T-helper 1 cell treated with Interleukin-12 subunit alpha and Interleukin-12 subunit beta and Interleukin-4 antibody, amounts not matched to agents 30 ng/mL and 1 ng/mL, for 36 hours (primary cell): Measurements from ENCODE around the gene KIAA1671. TPM values are rescaled to one million over a fixed set of nuclear protein-coding genes. Genes with fewer than 3 reads are reported as not detected.

Experiments used
- intact Hi-C: fragments of 100-400 bp; cut with micrococcal nuclease; formaldehyde crosslinking; loops from one replicate; pipeline ENCODE4 v1.15.1; 2024
- total RNA-seq: library from RNA; stranded (reverse); gene quantifications from 2 replicates; pipeline ENCODE4 v1.2.3, GENCODE V29; 2022

Gene KIAA1671
- total RNA-seq, 1 donor from 2014 or later, result 22.9 TPM

GRCh38 chr22:25032066-25032465 lies 79.5 kb downstream of the KIAA1671 start:
- intact Hi-C loops, result no loop called here

GRCh38 chr22:25035715-25036114 lies 83.2 kb downstream of the KIAA1671 start:
- intact Hi-C loops, result no loop called here

GRCh38 chr22:25038239-25038638 lies 85.7 kb downstream of the KIAA1671 start:
- intact Hi-C loops, result no loop called here

- intact Hi-C loops, result no loop called here
These were observed 86.3 kb downstream of the KIAA1671 start for GRCh38 chr22:25038771-25039170.

- intact Hi-C loops, result no loop called here
These were observed 86.7 kb downstream of the KIAA1671 start for GRCh38 chr22:25039255-25039654.

GRCh38 chr22:25039754-25040153 lies 87.2 kb downstream of the KIAA1671 start:
- intact Hi-C loops, result no loop called here

GRCh38 chr22:25045159-25045558 lies 92.6 kb downstream of the KIAA1671 start:
- intact Hi-C loops, result no loop called here

- intact Hi-C loops, result loop anchor here (1.0 to 2.0 kb wide), 4 partner anchors 53 to 279 kb away; partner anchors contain the start of gene KIAA1671
These were observed 95.6 kb downstream of the KIAA1671 start for GRCh38 chr22:25048071-25048470.

GRCh38 chr22:25048659-25049647 lies 96.4 kb downstream of the KIAA1671 start:
- intact Hi-C loops, result loop anchor here (1.0 to 2.0 kb wide), 4 partner anchors 54 to 280 kb away; partner anchors contain the start of gene KIAA1671

- intact Hi-C loops, result loop anchor here (2.0 kb wide), 1 partner anchor 55 kb away; no protein-coding TSS in a partner anchor
These were observed 97.3 kb downstream of the KIAA1671 start for GRCh38 chr22:25049770-25050169.

GRCh38 chr22:25050566-25050965 lies 98.0 kb downstream of the KIAA1671 start:
- intact Hi-C loops, result no loop called here

- intact Hi-C loops, result no loop called here
These were observed 98.6 kb downstream of the KIAA1671 start for GRCh38 chr22:25051073-25051472.

GRCh38 chr22:25051983-25052710 lies 99.6 kb downstream of the KIAA1671 start:
- intact Hi-C loops, result no loop called here

- intact Hi-C loops, result no loop called here
These were observed 100.8 kb downstream of the KIAA1671 start for GRCh38 chr22:25053153-25053805.

- intact Hi-C loops, result no loop called here
These were observed 102.5 kb downstream of the KIAA1671 start for GRCh38 chr22:25054943-25055511.

GRCh38 chr22:25057013-25057881 lies 104.7 kb downstream of the KIAA1671 start:
- intact Hi-C loops, result loop anchor here (1.0 kb wide), 4 partner anchors 11 to 119 kb away; partner anchors contain the start of gene KIAA1671

- intact Hi-C loops, result no loop called here
These were observed 106.9 kb downstream of the KIAA1671 start for GRCh38 chr22:25059438-25059837.

- intact Hi-C loops, result loop anchor here (5.0 to 10.0 kb wide), 3 partner anchors 68 to 256 kb away; partner anchors contain the start of gene SGSM1
These were observed 108.1 kb downstream of the KIAA1671 start for GRCh38 chr22:25060522-25061071.

- intact Hi-C loops, result loop anchor here (5.0 to 10.0 kb wide), 3 partner anchors 69 to 256 kb away; partner anchors contain the start of gene SGSM1
These were observed 108.6 kb downstream of the KIAA1671 start for GRCh38 chr22:25061134-25061533.
